ENCODE measurements around the gene PALM. TPM values are rescaled to one million over a fixed set of nuclear protein-coding genes. Genes with fewer than 3 reads are reported as not detected.

Gene PALM
- polyA plus RNA-seq, 1 donor from 2014 or later: 74.8 TPM

DNA sequence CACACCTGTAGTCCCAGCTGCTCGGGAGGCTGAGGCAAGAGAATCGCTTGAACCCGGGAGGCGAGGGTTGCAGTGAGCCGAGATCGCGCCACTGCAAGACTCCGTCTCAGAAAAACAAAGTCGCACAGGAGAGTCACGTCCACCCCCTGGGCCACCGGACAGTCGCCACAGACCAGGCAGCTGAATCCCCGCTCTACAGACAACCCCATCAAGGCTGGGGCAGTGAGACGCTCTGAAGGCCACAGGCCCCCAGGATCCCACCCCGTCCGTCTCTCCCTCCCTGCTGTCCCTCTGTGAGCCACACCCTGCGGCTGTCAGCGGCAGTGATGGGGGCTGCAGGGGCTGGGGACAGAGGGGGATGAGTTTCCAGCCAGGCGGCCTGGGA lies 73.1 kb downstream of the PALM start:
- H3K9me3 ChIP-seq (ENCODE audit: low read length): no peaks in the 10 kb centered on the region
- H2AFZ ChIP-seq (ENCODE audit: low read depth, low read length): no peak overlapping the region
- H3K79me2 ChIP-seq (replicated peaks; ENCODE audit: insufficient read depth, low read length): no peaks in the 10 kb centered on the region
- no peaks in the 10 kb centered on the region for H3F3A ChIP-seq (ENCODE audit: insufficient read depth, low read length, poor library complexity, severe bottlenecking)
- no peaks in the 10 kb centered on the region for H3K9me2 ChIP-seq (ENCODE audit: insufficient read depth, low read length)
- no peaks in the 10 kb centered on the region for H4K20me1 ChIP-seq (ENCODE audit: insufficient read depth)
- no peak overlapping the region for H3K27ac ChIP-seq (ENCODE audit: low read length)
- no peaks in the 10 kb centered on the region for H3K36me3 ChIP-seq (ENCODE audit: insufficient read depth, low read length)
- H3K27me3 ChIP-seq (ENCODE audit: insufficient read depth, low read depth, low read length): no peaks in the 10 kb centered on the region
- no peak overlapping the region for H3K4me2 ChIP-seq (ENCODE audit: low read length)
- TF ChIP-seq EP300 (conservative IDR thresholded peaks at IDR 0.05; ENCODE audit: poor library complexity, severe bottlenecking) (no peak), RAD21 (conservative IDR thresholded peaks at IDR 0.05) (no peak), SMC3 (conservative IDR thresholded peaks at IDR 0.05; ENCODE audit: poor library complexity) (no peak), TAF1 (IDR thresholded peaks at IDR 0.05; ENCODE audit: low read depth) (no peak), POLR2AphosphoS5 (IDR thresholded peaks at IDR 0.05) (no peak), MXI1 (conservative IDR thresholded peaks at IDR 0.05; ENCODE audit: poor library complexity, severe bottlenecking) (no peak), EZH2 (IDR thresholded peaks at IDR 0.05; ENCODE audit: borderline replicate concordance, insufficient read depth, low read length, poor library complexity, severe bottlenecking) (no peak)
- TF ChIP-seq, protein P1, sequence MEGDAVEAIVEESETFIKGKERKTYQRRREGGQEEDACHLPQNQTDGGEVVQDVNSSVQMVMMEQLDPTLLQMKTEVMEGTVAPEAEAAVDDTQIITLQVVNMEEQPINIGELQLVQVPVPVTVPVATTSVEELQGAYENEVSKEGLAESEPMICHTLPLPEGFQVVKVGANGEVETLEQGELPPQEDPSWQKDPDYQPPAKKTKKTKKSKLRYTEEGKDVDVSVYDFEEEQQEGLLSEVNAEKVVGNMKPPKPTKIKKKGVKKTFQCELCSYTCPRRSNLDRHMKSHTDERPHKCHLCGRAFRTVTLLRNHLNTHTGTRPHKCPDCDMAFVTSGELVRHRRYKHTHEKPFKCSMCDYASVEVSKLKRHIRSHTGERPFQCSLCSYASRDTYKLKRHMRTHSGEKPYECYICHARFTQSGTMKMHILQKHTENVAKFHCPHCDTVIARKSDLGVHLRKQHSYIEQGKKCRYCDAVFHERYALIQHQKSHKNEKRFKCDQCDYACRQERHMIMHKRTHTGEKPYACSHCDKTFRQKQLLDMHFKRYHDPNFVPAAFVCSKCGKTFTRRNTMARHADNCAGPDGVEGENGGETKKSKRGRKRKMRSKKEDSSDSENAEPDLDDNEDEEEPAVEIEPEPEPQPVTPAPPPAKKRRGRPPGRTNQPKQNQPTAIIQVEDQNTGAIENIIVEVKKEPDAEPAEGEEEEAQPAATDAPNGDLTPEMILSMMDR (IDR thresholded peaks at IDR 0.05; ENCODE audit: poor library complexity, severe bottlenecking): no peak
- TF ChIP-seq, protein P2, sequence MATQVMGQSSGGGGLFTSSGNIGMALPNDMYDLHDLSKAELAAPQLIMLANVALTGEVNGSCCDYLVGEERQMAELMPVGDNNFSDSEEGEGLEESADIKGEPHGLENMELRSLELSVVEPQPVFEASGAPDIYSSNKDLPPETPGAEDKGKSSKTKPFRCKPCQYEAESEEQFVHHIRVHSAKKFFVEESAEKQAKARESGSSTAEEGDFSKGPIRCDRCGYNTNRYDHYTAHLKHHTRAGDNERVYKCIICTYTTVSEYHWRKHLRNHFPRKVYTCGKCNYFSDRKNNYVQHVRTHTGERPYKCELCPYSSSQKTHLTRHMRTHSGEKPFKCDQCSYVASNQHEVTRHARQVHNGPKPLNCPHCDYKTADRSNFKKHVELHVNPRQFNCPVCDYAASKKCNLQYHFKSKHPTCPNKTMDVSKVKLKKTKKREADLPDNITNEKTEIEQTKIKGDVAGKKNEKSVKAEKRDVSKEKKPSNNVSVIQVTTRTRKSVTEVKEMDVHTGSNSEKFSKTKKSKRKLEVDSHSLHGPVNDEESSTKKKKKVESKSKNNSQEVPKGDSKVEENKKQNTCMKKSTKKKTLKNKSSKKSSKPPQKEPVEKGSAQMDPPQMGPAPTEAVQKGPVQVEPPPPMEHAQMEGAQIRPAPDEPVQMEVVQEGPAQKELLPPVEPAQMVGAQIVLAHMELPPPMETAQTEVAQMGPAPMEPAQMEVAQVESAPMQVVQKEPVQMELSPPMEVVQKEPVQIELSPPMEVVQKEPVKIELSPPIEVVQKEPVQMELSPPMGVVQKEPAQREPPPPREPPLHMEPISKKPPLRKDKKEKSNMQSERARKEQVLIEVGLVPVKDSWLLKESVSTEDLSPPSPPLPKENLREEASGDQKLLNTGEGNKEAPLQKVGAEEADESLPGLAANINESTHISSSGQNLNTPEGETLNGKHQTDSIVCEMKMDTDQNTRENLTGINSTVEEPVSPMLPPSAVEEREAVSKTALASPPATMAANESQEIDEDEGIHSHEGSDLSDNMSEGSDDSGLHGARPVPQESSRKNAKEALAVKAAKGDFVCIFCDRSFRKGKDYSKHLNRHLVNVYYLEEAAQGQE (IDR thresholded peaks at IDR 0.05; ENCODE audit: borderline replicate concordance): no peak
- H3K4me3 ChIP-seq (ENCODE audit: low read length): no peak overlapping the region
- no peak overlapping the region for H3K9ac ChIP-seq (ENCODE audit: low read length)

DNA sequence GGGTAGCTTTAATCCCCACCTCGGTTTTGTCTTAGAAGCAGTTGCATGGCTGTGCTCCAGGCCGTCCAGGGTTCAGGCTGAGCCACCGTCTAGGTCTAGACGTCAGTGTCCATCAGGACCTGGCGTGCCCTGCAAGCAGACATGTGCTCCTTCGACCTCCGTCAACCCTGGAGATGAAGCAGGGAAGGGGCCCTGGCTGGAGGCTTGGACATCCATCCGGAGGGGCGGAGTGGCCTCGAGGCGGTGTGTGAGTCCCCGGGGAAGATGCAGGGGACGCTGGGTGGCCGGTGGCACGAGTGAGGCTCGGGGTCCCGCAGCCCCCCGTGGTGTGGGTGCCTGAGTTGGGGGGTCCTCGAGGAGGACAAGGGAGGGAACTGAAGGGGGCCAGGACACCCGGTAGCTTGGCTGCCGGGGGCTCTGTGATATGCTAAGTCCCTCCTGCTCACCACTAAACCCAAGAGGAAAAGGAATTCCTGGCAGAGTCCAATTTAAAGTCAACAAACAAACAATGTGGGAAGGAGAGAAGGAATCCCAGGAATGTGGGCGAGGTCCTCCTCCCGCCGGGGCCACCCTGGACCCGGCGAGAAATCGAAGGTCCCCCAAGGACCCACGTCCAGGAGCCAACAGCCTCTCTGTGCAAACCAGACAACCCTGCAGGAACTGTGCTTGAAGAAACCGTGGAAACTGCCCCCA lies 73.6 kb downstream of the PALM start:
- H4K20me1 ChIP-seq (ENCODE audit: insufficient read depth): no peaks in the 10 kb centered on the region
- H3K27me3 ChIP-seq (ENCODE audit: insufficient read depth, low read depth, low read length): no peaks in the 10 kb centered on the region
- no peaks in the 10 kb centered on the region for H3F3A ChIP-seq (ENCODE audit: insufficient read depth, low read length, poor library complexity, severe bottlenecking)
- no peaks in the 10 kb centered on the region for H3K79me2 ChIP-seq (replicated peaks; ENCODE audit: insufficient read depth, low read length)
- no peak overlapping the region for H3K4me2 ChIP-seq (ENCODE audit: low read length)
- H3K36me3 ChIP-seq (ENCODE audit: insufficient read depth, low read length): no peaks in the 10 kb centered on the region
- H3K9me3 ChIP-seq (ENCODE audit: low read length): no peaks in the 10 kb centered on the region
- H2AFZ ChIP-seq (ENCODE audit: low read depth, low read length): no peak overlapping the region
- no peak overlapping the region for H3K4me3 ChIP-seq (ENCODE audit: low read length)
- no peaks in the 10 kb centered on the region for H3K9me2 ChIP-seq (ENCODE audit: insufficient read depth, low read length)
- no peak overlapping the region for H3K9ac ChIP-seq (ENCODE audit: low read length)
- H3K27ac ChIP-seq (ENCODE audit: low read length): no peak overlapping the region
- TF ChIP-seq SMC3 (conservative IDR thresholded peaks at IDR 0.05; ENCODE audit: poor library complexity): no peak
- TF ChIP-seq MXI1 (conservative IDR thresholded peaks at IDR 0.05; ENCODE audit: poor library complexity, severe bottlenecking): no peak
- TF ChIP-seq, protein P1 (IDR thresholded peaks at IDR 0.05; ENCODE audit: poor library complexity, severe bottlenecking): no peak
- no peak for TF ChIP-seq EZH2 (IDR thresholded peaks at IDR 0.05; ENCODE audit: borderline replicate concordance, insufficient read depth, low read length, poor library complexity, severe bottlenecking)
- TF ChIP-seq EP300 (conservative IDR thresholded peaks at IDR 0.05; ENCODE audit: poor library complexity, severe bottlenecking): no peak
- no peak for TF ChIP-seq TAF1 (IDR thresholded peaks at IDR 0.05; ENCODE audit: low read depth)
- no peak for TF ChIP-seq POLR2AphosphoS5 (IDR thresholded peaks at IDR 0.05)
- TF ChIP-seq RAD21 (conservative IDR thresholded peaks at IDR 0.05): no peak
- TF ChIP-seq, protein P2 (IDR thresholded peaks at IDR 0.05; ENCODE audit: borderline replicate concordance): no peak
